NCI-H1105 treated with DMSO at 0.1 percent for 48 hours (cell line): ENCODE data around the gene MACROD2.

Source experiments
- DNase-seq: peaks from one replicate; lab custom pipeline; 2025; lab: John Stamatoyannopoulos, UW

The MACROD2 gene

DNA sequence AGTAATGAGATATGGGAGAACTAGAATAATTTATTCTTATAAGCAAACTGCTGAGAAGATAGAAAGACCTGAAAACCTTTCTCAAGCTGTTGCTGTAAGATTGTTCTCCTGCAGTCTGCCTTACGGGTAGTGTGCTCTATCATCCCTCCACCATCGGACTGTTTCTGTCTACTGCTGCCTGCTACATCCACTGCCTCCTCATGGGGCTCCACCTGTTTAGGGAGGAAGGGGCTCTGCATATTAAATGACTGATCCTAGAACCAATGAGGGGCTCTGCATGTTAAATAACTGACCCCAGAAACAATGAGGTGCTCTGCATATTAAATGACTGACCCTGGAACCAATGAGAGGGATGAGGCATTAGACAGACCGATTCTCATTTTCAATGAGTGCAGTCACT lies 1923.3 kb downstream of the MACROD2 start:
- DNase-seq, result no peak

DNA sequence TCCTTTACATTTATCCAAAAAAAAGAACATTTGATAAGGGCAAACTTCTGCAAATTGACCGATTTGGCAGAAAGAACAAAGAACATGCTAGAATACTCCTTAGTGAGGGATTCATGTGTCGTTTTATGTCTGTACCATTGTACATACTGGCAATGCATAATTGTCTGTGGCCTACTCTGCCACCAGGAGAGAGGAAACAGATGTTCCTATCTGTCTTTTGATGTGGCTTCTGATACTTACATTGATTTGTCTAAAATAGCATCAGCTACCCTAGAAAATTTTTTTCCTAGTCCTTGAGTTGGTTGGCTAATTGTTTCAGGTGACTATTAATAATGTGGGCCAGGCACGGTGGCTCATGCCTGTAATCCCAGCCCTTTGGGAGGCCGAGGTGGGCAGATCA lies 1923.8 kb downstream of the MACROD2 start:
- no peak for DNase-seq

DNA sequence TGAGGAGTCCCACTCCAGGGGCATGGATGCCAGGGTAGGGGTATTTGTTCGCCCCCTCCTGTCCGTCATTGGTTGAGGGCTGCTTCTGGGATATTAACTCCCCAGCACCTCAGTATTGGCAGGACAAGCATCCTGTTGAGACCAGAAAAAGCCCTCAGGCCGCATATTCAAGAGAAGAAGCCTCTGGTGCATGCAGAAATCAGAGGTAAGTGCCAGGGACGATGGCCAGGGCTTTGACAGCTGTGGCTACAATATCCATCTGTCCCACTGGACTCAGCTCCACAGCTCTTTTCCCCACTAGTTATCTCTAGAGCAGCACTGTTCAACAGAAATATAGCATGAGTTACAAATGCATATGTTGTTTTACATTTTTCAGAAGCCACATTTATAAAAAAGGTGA lies 1926.6 kb downstream of the MACROD2 start:
- no peak for DNase-seq

DNA sequence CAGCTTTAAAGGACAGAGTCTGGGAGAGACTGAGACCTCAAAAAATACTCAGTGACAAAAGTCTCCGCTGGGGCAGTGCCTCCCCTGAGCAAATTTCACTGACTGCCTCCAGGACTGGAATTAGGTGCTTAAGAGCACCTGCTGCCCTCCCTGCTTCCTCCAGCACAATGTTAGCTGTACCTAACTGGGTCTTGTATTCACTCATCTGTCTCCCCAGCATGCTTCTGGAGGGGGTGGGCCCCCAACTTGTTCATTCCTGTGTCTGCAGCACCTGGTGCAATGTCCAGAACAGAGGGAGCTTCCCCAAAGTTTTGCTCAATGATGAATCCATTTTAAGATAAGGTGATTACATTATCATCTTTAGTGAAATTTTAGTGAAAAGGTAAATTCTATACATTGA lies 1927.2 kb downstream of the MACROD2 start:
- DNase-seq, result no peak

DNA sequence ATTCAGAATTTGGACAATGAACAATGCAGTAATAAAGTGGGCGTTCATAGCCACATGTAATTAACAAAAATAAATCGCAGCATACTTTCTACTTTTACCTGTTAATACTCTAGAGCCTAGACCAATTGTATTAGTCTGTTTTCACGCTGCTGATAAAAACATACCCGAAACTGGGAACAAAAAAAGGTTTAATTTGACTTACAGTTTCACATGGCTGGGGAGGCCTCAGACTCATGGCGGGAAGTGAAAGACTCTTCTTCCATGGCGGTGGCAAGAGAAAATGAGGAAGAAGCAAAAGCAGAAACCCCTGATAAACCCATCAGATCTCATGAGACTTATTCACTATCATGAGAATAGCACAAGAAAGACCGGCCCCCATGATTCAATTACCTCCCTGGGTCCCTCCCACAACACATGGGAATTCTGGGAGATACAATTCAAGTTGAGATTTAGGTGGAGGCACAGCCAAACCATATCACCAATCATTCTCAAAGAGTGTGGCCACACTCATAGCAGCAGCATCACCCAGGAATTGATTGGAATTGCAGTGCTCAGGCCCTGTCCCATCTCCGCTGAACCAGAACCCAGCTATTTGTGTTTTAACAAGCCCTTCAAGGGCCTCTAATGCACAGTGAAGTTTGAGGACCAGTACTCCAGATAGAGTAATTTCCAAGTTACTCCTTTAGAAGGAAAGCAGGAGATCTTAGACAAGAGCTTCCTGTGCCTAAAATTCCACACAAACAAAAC lies 1927.9 kb downstream of the MACROD2 start:
- no peak for DNase-seq

DNA sequence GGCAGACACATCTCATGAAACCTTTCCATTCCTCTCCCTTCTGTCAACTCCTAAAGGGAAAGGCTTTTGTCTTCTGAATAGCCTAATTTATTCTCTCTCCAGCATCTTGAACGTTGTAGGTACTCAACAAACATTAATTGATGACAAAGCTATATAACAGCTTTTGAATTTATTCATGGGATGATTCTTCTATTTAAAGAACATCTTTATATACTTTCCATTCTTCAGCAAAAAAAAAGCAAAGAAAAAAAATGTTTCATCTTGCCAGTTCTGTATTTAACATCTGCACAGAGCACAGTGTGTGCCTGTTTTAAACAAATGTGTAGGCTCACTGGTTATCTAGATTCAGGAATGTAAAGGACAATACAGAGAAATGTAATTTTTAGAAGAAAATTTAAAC lies 1929.2 kb downstream of the MACROD2 start:
- DNase-seq, result no peak

DNA sequence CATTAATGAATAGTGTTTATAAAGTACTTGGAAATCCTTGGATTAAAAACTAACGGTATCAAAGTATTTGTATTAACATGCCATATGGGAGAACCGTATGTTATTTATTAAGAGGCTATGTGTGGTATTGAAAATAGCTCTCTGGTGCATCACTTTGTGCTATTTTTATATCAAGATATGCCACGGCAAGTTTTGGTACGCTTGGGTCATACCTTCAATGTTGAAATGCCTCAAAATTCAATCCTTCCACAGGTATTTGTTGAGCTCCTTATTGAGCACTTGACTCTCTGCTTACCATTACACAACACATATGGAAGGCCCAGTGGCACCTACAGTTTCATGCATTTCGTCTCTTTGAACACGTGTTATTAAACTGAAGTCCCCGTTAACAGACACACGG lies 1930.1 kb downstream of the MACROD2 start:
- DNase-seq, result no peak

DNA sequence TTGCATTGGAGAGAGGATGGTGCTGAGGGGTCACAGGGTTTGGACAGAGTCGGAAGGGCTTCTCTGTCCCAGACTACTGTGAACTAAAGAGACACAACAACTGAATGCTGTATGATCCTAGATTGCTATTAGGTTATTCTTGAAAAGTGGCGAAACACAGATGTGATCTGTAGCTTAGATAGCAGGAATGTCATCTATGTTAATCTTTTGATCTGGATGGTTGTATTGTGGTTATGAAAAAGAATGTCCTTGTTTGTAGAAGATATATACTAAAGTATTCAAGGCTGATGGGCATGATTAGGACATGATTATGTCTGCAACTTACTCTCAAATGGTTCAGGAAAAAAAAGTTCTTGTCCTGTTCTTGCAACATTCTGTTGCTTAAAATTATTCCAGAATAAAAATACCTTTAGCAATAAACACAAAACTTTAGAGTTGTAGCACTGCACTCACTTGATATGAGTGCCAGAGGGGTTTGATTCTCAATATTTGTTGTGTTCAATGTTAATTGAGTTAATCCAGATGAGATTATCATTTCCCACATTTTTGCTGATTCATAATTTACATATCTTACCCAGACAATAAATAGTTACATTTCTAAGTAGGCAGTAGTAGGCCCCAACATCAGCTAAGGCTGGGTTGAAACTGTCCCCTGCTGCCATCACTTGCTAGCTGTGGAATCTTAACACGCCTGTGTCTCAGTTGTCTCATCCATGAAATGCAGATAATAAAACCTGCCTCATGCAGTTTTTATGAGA lies 1932.8 kb downstream of the MACROD2 start:
- no peak for DNase-seq

DNA sequence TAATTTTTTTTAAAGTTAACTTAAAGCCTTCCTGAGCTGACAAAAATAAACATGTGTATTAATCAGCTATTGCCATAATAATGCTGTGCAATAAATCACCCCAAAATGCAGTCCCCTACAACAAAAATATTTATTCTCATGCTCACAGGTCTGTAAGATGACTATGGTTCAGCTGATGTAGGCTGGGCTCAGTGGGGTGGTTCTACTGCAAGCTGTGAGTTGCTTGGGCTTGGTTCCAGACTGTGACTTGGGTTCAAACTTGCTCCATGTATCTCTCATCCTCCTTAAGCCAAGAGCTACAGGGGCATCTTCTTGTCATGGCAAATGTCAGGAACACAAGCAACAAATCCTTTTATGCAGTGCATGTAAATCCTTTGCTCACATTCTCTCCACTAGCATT lies 1933.6 kb downstream of the MACROD2 start:
- no peak for DNase-seq

DNA sequence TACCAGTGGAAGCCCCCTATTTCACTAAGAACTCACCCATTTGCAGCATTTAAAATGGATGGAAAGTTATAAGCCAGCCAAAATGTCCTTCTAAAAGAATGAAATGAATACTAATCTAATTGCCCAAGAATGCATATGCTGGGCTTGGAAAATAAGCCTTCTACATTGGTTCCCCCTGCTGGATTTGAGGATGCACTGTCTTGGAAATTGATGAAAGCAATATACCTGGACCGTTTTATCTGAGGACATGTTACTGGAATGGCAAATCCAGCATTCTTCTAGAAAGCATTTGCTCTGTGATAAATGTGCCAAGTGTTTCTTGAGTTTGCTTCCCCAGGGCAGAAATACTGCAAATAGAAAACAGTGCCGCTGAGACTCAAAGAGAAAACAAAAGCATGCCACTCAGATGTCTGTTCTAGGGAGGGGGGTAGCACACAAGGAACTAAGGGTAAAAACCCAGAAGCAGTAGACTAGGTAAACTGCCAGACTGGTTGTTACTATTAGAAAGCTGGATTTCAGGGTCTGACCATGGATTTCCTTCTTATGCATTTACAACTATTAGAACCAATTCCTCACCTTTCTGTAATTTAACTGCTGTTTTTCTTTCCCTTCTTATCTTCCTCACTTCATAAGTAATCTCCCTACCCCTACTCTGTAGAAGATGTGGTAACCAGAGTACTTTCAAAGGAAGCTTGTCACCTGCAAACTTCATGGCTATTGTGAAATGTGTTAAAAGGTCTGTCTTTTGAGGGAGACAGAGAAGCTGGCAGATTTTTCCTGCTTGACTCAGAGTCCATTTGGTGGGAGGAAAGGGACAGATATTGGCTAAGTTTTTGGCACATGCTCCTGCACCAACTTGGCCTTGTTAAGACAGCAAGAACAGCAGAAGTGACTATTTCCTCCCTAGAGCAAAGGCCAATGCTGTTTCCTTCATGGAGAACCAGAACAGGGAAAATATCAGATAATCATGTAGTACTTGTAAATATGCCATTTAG lies 1935.3 kb downstream of the MACROD2 start:
- peak; percentile 53 for DNase-seq

DNA sequence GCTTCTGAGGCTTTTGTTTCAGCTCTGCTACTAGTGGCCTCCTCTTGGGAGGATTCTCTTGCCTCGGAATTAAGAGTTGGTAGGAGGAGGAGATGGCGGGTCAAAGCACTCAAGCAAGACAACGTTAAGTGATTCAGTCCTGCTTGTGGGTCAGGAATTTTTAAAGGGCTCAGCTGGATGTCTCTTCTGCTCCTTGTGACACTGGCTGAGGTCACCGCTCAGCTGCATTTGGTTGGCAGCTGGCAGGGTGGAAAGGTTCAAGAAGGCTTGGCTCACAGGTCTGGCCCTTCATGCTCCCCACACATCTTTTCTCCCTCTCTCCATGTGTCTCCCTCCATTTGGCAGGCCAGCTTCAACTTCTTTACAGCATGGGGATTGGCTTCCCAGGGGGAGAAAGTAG lies 1936.6 kb downstream of the MACROD2 start:
- no peak for DNase-seq

DNA sequence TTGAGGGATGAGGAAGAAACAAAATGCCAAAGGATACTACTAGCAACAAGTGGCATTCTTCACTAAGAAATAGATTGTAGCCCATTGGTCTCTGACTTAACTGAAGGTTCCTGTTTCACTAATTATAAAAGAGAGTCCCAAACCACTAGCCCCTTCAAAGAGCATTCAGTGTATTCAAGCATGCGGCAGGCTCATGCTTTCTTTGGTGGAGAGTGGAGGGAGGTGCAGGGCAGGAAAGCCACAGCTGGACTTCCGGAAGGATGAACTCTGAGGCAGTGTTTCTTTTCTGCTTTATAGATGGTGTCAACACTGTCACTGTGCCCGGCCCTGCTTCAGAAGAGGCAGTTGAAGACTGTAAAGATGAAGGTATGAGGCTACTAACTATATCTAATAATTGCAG lies 1941.9 kb downstream of the MACROD2 start:
- DNase-seq, result no peak

DNA sequence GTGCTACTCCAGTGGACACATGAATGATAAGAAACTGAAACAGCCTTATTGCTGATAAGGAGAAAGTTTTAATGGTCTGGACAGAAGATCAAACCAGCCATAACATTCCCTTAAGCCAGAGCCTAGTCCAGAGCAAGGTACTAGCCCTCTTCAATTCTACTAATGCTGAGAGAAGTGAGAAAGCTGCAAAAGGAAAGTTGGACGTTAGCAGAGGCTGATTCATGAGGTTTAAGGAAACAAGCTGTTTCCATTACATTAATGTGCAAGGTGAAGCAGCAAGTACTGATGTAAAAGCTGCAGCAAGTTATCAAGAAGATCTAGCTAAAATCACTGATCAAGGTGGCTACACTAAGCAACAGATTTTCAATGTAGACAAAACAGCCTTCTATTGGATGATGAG lies 1943.5 kb downstream of the MACROD2 start:
- no peak for DNase-seq

DNA sequence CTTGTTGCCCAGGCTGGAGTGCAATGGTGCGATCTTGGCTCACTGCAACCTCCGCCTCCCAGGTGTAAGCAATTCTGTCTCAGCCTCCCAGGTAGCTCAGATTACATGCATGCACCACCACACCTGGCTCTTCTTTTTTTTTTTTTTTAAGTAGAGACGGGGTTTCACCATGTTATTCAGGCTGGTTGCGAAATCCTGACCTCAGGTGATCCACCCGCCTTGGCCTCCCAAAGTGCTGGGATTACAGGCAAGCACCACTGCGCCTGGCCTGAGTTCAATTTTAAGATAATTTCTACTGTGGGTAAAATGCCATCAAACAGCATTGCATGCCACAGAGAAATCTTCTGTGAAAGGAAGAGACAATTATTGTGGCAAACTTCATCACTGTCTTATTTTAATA lies 1944.8 kb downstream of the MACROD2 start:
- DNase-seq, result no peak

DNA sequence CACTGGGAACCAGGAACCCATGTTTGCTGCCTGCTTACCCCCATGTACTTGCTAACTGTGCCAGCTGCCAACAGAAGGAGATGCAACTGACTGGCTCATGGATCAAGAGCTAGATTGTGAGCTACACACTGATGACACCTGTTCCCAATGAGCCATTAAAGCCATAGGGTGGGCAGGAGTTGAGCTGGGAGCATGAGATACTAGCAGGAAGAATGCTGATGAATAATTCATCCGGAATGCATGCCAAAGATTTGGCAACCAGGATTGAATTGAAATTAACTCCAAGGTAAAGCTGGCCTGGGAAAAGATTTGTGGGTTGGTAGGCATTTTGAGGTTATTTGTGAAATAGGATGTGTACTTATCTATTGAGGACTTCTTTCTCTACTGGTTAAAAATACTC lies 1946.8 kb downstream of the MACROD2 start:
- no peak for DNase-seq

DNA sequence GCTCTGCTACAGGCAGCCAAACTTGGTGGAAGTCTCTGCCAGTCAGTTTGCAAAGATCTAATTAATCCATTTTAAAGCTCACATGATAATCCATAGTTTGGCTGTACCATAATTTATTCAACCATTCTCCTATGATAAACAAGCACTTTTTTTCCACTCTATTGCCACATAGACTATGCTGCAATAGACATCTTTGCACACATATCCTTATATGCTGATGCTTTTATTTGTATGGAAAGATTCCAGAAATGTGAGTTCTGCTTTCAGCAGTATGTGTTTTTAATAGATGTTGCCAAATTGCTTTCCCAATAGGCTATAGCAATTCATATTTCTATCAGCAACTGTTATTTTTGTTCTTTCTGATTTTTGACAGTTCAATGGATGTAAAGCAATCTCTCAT lies 1950.0 kb downstream of the MACROD2 start:
- no peak for DNase-seq

DNA sequence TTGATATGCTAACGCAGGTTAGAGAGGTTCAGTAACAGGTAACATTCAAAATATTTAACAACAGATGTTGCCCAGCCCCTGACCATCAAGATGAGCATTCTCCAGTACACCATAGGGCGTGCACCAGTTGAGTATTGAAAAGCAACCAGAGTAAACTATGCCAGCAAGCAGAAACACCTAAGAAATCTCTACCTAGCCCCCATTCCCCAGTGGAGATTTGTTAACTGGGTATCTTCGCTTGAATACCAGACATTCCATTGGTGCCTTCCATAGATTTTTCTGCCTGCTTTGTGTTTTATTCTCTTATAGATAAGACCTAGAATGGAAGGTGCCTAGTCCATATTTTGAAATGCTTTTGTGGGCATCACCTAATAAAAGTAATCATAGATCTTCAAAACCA lies 1954.1 kb downstream of the MACROD2 start:
- DNase-seq, result no peak

DNA sequence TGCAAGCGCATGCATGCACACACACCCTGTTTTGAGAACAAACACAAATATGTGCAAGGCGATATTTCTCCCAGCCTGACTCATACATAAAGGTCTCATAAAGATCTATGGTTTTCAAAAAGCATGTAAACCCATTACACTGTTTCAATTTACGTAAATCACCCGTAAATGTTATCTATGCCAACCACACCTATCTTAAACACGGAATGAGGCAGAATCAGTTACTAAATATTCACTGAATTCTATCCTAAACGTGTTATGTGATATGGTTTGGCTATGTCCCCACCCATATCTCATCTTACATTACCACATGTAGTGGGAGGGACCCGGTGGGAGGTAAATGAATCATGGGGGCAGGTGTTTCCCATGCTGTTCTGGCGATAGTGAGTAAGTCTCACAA lies 1956.3 kb downstream of the MACROD2 start:
- no peak for DNase-seq

DNA sequence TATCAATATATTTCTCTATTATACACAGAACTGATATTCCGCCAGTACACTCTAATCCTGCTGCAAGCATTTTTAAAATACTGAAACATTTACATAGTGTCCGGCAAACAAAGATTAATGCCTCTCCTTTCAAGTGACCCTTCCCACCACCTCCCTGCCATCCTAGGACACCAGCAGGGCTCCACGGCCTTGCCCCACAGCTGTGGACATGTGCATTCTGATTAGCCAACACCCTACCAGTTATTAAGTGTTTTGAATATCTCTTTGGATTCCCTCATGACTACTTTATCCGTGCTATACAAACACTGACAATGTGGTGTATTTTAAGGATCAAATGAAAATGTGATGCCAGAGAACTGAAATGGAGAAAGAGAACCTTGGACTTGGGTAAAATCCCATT lies 1962.8 kb downstream of the MACROD2 start:
- DNase-seq, result no peak

DNA sequence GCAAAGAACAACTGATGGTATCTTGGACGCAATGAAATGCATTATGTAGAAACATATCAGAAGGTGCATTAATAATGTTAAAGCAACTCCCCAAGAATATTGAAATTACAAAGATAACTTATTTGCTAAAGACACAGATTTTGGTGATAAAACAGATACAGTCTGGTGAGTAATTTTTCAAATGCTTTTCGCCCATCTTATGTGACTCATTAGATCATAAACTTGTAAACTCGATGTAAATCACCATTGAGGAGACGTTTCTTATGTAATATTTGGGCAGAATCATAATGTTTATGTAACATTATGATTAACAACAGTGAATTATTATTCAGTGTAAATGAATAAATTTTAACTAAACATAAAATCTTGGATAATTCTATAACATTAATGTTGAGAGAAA lies 1969.8 kb downstream of the MACROD2 start:
- DNase-seq, result no peak

DNA sequence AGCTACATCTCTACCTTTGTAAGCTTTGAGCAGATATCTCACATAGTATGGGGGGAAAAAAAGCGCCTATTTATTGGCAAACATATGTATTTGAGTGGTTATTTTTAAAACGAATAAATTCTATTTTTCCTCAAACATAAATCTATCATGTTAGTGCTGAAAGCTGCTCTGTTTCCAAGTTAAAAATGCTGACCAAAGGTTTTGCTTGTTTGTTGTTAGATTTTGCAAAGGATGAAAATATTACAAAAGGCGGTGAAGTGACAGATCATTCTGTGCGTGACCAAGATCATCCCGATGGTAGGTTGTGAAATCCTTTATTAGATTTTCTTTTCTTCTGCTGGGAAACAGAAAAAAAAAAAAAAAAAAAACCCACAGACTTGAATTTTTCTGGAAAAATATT lies 1972.0 kb downstream of the MACROD2 start:
- no peak for DNase-seq

DNA sequence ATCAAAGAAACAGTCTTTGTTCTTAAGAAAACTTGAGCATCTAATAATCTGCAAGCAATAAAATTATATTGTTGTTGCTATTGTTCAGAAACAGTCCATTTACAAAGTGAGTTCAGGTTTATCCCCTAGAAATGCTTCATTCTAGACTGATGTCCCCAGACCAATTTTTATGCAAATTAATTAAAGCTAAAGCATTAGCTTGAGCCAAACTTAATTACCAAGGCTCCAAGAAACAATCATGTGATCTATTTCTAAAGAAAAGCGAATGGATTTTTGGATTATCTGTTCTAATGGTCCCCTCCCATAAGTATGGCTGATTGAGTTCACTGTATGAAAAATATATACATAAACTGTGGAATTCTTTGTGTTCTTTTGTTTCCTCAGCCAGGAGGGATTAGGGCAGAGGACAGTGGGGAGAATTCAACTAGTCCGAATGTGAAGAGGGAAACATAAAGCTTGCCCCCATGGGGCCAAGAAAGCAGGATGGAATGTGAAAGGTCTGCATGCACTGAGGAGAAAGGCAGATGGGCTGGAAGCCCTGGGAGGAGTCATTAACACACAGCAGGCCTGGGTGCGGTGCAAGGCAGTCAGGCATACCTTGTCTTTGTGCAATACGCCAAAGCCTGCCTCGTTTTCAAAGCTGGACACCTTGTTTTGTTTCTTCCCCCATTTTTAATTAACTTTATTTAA lies 1980.9 kb downstream of the MACROD2 start:
- no peak for DNase-seq
